ENCODE results near the gene OR7A10. TPM values are rescaled to one million over a fixed set of nuclear protein-coding genes. Genes with fewer than 3 reads are reported as not detected.
"Not testable (repeated sequence)": the region's sequence is repeated elsewhere in the genome, so short reads cannot be mapped to it uniquely, and the experiment has no call there.

OR7A10 gene
- polyA plus RNA-seq, 12 donors = not detected

GRCh38 chr19:14795078-14795721 is 53.5 kb downstream of the OR7A10 start:
- DNase-seq = no peak

- not testable (repeated sequence) for DNase-seq
Measured at GRCh38 chr19:14792250-14792649, 56.5 kb downstream of the OR7A10 start.

Other genes starting within 250 kb of the OR7A10 start
- gene ADGRE3, start 174.1 kb downstream of the OR7A10 start, polyA plus RNA-seq (ENCODE audit: insufficient read length in 12 of 12) = under 1 TPM in 5 of 12 donors, not detected in 7; 0.09 to 0.70 (median 0.16) TPM
- gene ZNF333, start 158.9 kb downstream of the OR7A10 start, polyA plus RNA-seq (ENCODE audit: insufficient read length in 12 of 12) = 10 to 100 TPM in 11 of 12 donors, not detected in 1; 13.6 to 31.6 (median 17.8) TPM
- gene ADGRE2, start 70.4 kb downstream of the OR7A10 start, polyA plus RNA-seq (ENCODE audit: insufficient read length in 12 of 12) = 10 to 100 TPM in 1 of 12 donors, 1 to 10 TPM in 6, under 1 TPM in 4, not detected in 1; 0.38 to 11.5 (median 1.2) TPM
- 1 to 10 TPM in 1 of 12 donors, under 1 TPM in 4, not detected in 7; 0.05 to 1.4 (median 0.27) TPM for gene OR7A5, start 13.7 kb downstream of the OR7A10 start, polyA plus RNA-seq (ENCODE audit: insufficient read length in 12 of 12)
- 1 to 10 TPM in 2 of 12 donors, under 1 TPM in 8, not detected in 2; 0.07 to 3.5 (median 0.22) TPM for gene OR7C1, start 13.7 kb downstream of the OR7A10 start, polyA plus RNA-seq (ENCODE audit: insufficient read length in 12 of 12)
- gene OR7A17, start 37.2 kb upstream of the OR7A10 start, polyA plus RNA-seq (ENCODE audit: insufficient read length in 12 of 12) = under 1 TPM in 2 of 12 donors, not detected in 10; 0.05 to 0.07 TPM
- not detected for gene OR7C2, start 92.6 kb upstream of the OR7A10 start, polyA plus RNA-seq (ENCODE audit: insufficient read length in 12 of 12)
- 10 to 100 TPM in 1 of 12 donors, 1 to 10 TPM in 2, under 1 TPM in 6, not detected in 3; 0.09 to 21.3 (median 0.40) TPM for gene SLC1A6, start 130.9 kb upstream of the OR7A10 start, polyA plus RNA-seq (ENCODE audit: insufficient read length in 12 of 12)
- gene CASP14, start 200.6 kb upstream of the OR7A10 start, polyA plus RNA-seq (ENCODE audit: insufficient read length in 12 of 12) = 1 to 10 TPM in 3 of 12 donors, under 1 TPM in 2, not detected in 7; 0.04 to 3.6 (median 1.3) TPM
- under 1 TPM in 6 of 12 donors, not detected in 6; 0.04 to 0.07 (median 0.06) TPM for gene OR1I1, start 233.3 kb upstream of the OR7A10 start, polyA plus RNA-seq (ENCODE audit: insufficient read length in 12 of 12)

All from muscle of arm (tissue), 12 donors.